HG03159 (cell line): ENCODE data around the gene QRICH2.
"Not testable (repeated sequence)": the region's sequence is repeated elsewhere in the genome, so short reads cannot be mapped to it uniquely, and the experiment has no call there.

ENCODE experiments used
- ATAC-seq: cut with Tn5 transposase; IDR thresholded peaks from one replicate; pipeline ENCODE4 v1.9.1; 2021; ENCODE audit warnings: mild to moderate bottlenecking, moderate library complexity; ENCODE audit not compliant: unreplicated experiment

QRICH2 gene

DNA sequence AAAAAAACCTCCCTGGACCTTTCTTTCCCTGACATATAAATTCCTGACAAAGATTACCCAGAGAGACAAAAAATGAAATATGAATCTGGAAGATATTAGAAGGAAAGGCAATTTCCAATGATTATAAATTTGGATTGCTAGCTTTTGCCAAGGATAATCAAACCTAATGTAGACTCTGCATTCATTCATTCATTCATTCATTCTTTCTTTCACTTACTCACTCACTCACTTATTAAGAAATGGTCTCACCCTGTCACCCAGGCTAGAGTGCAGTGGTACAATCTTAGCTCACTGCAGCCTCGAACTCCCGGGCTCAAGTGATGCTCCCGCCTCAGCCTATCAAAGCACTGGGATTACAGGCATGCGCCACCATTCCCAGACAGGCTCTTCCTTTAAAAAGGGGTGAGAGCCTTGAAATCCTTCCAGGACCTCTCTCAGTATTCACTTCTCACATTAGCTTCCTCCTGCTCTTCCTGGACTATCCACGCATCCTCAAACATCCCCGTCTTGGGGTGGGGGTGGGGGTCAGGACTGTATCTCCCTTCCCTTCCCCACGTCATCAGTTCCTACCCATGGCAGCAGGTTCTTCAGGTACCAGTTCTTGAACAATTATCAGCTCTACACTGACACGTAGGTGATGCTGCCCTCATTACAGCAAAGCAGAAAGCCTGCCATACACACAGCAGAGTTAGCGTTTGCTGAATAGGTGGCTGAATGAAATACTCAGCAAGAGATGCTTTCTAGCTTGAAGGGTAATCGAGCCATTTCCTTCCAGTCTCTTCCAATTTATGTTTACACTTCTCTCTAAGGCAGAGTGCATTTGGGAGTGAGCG, 25.8 kb upstream of the QRICH2 start:
- no peak for ATAC-seq

DNA sequence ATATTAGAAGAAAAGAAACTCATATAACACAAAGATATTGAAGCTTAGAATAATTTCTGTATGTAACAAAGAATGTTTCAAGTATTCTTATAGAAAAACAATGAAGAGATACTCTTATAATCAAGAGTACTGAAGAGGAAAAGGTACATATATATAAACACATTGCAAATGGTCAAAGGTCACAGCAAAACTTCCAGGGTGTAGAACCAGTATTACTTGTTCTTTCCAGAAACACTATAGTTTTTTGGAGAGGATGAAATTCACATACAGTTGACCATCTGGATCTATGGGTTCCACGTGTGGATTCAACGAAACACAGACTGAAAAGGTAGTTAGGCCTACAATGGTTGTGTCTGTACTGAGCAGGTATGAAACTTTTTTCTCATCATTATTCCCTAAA, 23.0 kb upstream of the QRICH2 start:
- no peak for ATAC-seq

DNA sequence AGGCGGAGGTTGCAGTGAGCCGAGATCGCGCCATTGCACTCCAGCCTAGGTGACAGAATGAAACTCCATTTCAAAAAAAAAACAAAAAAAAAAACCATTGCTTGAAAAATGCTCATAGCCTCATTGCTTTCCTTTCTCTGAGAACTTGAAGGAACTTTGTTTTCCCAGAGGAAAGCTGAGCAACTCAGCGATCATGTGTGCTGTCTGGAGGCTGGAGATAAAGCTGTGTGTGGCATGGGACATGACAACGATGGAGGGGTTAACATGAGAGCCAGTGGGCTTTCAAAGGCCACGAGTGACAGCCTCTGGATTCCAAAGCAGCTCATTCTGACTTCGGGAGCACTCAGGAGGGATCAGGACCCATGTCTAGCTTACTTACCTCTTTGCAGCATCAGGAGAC, 21.6 kb upstream of the QRICH2 start:
- no peak for ATAC-seq

DNA sequence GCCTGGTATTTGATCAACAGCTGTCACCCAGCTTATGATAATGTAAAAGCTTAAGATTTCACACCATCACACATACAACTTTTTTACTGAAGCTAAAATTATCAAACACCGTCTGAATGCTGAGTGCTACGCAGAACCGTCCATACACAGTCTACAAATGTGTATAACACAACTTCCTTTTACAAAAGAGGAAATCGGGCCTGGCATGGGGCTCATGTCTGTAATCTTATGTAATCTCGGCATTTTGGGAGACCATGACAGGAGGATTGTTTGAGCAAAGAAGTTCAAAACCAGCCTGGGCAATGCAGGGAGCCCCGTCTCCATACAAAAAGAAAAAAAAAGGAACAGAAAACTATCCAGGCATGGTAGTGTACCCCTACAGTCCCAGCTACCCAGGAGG, 19.6 kb upstream of the QRICH2 start:
- ATAC-seq = no peak

DNA sequence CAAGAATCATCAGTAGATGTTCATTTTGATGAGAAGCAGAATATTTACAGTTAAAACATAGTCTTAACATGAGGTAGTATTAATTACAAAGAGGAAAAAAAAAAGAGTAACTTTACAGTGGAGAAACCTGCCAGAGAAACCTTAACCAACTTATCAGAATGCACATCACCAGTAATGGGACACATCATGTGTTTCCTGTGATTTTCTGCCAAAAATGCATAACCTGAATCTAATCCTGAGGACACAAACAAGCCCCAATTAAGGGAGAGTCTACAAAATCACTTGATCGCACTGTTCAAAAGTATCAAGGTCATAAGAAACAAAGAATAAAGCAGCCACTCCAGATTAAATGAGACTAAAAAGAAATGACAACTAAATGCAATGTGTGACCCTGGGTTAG, 18.2 kb upstream of the QRICH2 start:
- ATAC-seq = no peak

DNA sequence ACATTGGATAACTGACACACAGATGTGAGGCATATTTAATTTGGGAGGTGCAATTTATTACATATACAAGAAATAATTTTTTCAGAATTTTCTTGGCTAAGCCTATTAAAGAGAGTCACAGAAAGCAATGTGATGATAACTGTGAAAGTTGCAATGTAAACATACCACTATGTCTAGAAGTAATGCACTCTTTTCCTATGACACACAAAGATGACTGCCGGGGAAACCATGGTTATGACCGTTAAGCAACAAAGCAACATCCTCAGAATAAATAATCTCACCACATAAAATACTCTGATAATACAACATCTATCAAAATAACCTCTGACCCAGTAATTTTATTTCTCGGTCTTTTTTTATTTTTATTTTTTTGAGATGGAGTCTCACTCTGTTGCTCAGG, 10.5 kb upstream of the QRICH2 start:
- no peak for ATAC-seq

DNA sequence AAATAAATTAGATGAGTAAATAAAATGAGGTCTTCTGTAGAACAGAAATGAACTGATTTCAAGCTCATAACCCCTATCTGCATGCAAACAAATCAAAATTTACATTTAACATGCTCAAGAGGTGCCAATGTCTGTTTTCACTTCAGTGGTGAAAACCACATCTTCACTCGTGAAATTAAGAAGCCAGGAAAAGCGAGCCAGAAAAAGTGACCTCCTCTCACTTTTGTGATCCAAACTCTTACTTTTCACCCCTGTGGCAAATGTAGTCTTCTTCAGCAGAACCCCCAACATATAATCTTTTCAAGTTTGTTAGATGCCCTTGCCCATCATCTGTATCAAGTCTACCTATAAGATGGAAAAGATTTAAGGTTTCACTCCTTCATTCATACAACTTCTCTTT, 9.5 kb upstream of the QRICH2 start:
- no peak for ATAC-seq

DNA sequence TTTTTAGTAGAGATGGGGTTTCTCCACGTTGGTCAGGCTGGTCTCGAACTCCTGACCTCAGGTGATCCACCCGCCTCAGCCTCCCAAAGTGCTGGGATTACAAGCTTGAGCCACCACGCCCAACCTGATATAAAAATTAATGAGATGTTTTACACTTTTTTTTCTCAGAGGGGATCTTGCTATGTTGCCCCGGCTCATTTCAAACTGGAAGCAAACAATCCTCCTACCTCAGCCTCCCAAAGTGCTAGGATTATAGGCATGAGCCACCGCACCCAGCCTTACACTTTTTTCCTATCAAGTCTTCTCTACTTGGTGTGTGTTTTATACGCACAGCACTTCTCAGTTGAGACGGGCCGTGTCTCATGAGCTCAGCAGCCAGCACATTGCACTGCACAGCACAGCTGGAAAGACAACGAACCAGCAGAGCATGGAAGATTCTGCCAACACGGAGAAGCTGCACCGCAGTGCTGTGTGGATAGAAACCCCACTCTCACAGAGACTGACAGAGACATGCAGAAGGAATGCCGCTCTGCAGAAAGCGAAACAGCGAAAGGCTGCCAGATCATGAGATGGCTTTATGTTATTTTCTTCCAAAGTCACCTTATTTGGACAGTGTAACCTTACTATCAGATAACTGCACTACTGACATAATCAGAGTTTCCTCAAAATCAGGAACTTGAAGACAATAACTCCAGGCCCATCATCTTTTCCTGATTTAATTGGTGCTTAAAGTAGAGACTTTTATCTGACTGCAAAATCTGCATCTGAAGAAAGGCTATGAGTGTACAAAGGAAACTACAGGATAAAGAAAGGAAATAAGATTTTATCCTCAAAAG, 6.5 kb upstream of the QRICH2 start:
- no peak for ATAC-seq

DNA sequence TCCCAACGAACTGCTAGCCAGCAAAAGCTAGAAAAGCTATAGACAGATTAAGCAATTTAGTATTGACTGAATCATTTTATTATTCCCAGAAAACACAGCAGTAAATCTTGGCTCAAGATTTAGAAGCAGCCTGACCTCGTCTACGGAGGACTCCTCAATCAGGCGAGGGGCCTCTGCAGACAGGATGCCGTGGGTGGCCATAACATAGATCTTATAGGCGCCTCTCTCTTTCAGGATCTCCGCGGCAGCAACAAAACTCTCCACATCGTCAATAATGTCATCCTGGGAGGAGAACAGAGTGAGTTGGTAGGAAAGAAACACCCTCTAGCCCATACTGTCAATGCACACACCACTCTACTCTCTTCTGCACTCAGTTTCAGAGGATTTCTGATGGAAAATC, 4.7 kb upstream of the QRICH2 start:
- ATAC-seq = no peak

DNA sequence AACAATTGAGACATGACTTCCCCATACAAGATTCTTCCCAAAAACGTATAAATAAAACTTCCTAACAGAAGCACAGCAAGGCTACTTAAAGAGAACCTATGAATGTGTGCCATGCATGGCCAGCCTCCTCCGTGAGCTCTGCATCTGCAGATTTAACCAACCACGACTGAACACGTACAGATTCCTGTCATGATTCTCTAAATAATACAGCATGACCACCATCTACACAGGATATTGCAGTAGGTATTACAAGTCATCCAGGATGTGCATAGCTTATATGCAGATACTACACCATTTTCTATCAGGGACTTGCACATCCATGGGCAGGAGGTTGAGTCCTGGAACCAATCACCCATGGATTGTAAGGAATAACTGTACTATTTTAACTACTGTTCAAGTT, 1.4 kb upstream of the QRICH2 start:
- ATAC-seq = no peak

DNA sequence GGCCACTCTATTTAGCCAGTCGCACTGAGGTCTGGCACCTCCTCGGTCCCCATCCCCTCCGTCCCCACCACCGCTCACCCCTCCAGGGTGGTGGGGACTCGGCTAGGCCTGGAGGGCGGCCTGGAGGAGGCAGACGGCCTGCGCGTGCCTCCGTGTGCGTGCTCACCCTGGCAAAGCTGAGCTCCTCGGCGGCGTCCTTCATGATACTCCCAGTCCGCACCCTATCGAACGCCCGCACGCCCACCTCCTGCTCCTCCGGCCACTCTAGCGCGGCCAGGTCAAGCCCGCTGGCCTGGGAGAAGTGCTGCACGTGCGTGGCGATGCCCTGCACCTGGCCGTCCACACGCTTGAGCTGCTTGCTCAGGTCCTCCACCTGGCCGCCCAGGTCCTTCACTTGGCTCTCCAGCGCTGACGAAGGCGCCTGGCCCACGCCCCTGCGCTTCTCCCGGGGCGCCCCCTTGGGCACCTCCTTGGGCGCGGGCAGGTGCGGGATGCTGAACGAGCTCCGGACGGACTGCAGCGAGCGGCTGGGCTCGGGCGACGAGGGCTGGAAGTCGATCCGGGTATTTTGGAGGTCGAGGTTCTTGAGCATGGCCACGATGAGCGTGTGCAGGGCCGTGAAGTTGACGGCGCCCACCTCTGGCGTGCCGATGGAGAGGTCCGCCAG, 644 bp downstream of the QRICH2 start:
- no peak for ATAC-seq

DNA sequence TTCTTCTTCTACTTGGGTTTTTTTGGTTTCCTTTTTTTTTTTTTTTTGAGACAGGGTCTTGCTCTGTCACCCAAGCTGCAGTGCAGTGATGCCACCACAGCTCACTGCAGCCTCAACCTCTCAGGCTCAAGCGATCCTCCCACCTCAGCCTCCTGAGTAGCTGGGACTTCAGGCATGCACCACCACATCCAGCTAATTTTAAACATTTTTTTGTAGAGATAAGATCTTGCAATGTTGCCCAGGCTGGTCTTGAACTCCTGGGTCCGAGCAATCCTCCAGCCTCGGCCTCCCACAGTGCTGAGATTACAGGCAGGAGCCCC, 3.0 kb downstream of the QRICH2 start:
- not testable (repeated sequence) for ATAC-seq

DNA sequence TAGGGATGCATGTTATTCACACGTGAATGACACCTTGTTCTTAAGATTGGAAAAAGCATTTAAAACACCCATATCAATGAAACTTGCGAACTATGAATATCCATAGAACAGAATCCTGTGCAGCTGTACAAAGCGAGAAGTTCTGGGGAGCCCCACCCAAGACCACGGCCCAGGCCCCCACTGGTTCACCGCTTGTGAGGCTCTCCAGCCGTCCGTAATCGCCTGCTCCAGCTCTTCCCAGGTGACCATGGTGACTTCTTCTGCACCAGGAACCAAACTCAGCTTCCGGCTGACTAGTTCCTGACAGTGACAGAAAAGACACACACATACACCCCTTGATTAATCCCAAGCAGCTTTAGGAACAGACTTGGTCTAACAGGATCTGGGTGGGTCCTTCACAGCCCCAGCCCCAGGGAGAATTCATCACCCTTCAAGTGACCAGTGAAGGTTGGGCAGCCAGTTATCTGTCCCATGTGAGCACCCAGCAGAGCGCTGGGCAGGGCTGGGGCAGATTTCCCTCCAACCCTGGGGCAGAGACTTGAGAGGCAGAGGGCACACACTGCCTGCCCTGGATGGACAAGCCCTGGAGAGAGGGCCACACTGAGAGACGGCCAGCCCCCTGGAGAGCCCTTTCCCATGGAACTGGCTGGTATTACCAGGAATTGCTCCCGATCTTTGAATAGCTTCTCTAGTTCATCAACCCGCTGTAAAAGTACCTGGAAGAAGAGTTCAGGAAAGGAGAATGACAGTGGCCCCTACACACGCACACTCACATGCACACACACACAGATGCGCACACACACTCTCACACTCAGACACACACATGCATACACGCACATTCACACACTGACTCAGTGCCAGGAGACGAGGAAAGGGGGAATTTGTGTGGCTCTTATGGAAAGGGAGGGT, 3.6 kb downstream of the QRICH2 start:
- ATAC-seq = no peak

DNA sequence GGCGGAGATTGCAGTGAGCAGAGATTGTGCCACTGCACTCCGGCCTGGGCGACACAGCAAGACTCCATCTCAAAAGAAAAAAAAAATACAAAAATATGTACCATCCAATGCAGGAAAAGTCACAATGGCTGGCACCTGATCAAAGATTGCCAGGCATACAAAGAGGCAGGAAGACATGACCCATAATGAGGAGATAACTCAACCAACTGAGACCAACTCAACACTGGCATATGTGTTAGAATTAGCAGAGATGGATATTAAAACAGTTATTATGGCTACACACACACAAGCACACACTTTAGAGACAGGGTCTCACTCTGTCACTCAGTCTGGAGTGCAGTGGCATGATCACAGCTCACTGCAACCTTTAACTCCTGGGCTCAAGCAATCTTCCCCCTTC, 10.6 kb downstream of the QRICH2 start:
- ATAC-seq = no peak

DNA sequence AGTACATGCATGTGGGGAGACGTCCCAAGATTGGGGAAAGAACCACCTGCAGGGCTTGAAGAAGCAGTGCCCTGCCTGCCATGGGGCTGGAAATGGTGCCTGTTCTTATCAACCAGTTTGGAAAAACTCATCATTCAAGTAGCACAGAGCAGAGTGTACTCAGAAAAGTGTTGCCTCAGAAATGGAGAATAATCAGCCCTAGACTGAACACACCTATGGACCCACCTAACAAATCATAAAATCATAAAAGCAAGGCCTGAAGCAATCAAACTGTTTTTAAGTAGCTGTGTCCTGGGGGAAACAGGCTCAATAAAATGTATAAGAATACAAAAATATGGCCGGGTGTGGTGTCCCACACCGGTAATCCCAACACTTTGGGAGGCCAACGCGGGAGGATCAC, 11.2 kb downstream of the QRICH2 start:
- no peak for ATAC-seq

DNA sequence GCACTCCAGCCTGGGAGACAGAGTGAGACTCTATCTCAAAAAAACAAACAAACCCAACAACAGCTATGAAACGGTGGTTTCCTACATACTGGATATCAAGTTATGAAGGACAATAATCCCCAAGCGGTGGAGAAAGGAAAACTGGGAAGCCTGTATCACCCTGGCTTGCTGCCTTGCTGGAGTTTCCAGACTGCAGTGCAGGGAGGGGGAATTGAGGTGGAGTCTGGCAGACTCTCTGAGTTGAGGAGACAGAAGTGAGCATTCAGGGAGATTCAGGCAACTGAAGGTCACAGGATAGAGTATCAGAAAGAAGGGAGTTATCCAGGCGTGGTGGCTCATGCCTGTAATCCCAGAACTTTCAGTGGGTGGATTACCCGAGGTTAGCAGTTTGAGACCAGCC, 11.9 kb downstream of the QRICH2 start:
- ATAC-seq = no peak

DNA sequence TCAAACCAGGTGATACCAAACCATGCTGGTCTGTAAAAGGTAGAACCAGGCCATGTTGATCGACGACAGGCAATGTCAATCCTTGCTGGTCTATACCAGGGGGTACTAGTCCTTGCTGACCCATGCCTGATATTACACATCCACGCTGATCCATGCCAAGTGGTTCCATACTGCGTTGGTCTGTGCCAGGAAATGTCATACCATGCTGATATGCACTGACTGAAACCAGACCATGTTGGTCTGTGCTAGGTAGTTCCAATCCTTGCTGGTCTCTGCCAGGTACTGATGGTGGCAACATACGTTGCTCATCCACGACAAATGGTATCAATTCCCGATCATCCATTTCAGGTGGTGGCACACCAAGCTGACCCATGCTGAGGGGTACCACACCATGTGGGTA, 15.0 kb downstream of the QRICH2 start:
- ATAC-seq = no peak

DNA sequence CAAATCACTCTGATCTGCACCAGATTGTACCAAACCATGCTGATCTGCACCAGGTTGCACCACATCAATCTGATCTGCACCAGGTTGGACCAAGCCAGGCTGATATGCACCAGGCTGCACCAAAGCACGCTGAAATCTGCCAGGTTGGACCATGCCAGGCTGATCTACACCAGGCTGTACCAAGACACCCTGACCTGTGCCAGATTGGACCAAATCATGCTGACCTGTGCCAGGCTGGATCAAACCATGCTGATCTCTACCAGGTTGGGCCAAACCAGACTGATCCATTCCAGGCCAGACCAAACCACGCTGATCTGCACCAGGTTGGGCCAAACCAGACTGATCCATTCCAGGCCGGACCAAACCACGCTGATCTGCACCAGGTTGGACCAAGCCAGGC, 15.5 kb downstream of the QRICH2 start:
- ATAC-seq = no peak

DNA sequence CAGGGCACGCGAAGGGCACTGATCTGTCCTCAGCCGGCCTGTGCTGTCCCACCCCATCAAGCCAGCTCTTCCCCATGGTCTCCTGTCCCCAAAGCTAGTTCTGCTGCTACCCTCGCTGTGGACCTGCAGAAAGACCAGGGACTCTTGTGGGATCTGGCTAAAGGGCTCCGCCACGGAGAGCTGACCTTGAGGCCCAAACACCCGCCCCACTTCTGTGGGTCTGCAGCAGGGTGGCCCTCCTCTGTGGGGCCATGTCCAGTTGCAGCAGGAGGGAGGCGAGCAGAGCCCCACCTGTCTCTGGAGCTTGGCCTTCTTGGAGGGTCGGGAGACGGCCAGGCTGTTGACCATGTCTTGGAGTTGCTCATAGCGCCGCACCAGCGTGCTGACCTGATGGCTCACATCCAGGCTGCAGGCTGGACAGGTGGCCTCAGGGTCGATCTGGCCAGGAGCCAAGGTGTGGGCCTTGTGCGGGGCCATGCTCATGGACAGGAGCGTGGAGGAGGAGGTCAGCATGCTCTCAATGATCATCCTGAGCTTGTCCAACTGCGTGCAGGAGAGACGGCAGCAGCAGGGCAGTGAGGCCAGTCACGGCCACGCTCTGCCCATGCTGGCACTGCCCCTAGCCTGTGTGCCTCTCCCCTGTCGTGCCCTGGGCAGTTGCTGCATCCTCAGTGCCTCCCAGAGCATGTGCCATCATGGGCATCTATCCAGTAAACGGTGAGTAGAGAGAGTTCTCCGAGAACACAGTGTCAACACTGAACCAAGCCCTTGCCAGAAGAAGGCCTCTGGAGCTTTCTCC, 26.3 kb downstream of the QRICH2 start:
- no peak for ATAC-seq

DNA sequence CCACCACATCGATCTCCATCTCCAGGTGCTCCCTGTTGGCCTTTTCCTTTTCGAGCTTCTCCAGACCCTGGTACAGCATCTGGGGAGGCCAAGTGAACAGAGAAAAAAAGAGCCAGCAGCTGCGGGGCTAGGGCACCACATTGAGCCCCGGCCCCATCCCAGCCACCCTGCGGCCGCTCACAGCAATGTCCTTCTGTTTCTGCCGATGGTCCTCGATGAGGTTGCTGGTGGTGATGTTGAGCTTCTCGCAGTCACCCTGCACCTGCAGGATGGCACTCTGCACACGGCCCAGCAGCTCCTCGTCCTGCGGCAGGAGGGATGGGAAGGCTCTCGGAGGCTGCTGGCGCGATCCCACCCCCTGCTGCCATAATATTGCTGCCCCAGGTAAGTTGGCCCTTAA, 27.4 kb downstream of the QRICH2 start:
- ATAC-seq = no peak
